Activated B cell treated with CpG ODN at 0.5 μM for 24 hours (primary cell): ENCODE measurements around the gene INPP5E. TPM values are rescaled to one million over a fixed set of nuclear protein-coding genes. Genes with fewer than 3 reads are reported as not detected.

Experiments
- ATAC-seq: fragments of 200-7000 bp; cut with Tn5 transposase; one replicate; pipeline ENCODE4 v1.10.0; 2021; ENCODE audit warnings: low read depth, mild to moderate bottlenecking, moderate library complexity
- CTCF ChIA-PET: fragments of 350-600 bp; sonication (Branson Sonifier 250); formaldehyde crosslinking; loops from one replicate; lab custom pipeline; 2021; ENCODE audit warnings: antibody characterized with exemption; lab: Charles Lee
- POLR2A ChIA-PET: fragments of 350-600 bp; sonication (Branson Sonifier 250); formaldehyde crosslinking; loops from one replicate; lab custom pipeline; 2021; ENCODE audit warnings: antibody characterized with exemption; lab: Charles Lee
- DNase-seq: peaks from one replicate; pipeline ENCODE4 v3.0.0; 2022
- H3K27ac Mint-ChIP-seq: one replicate; pipeline ENCODE4 v1.8.0; 2020; ENCODE audit warnings: mixed read lengths
- H3K27me3 Mint-ChIP-seq: one replicate; pipeline ENCODE4 v1.8.0; 2021; ENCODE audit warnings: mixed read lengths
- H3K36me3 Mint-ChIP-seq: one replicate; pipeline ENCODE4 v1.8.0; 2021; ENCODE audit warnings: low read depth, mixed read lengths
- H3K4me1 Mint-ChIP-seq: one replicate; pipeline ENCODE4 v1.8.0; 2021; ENCODE audit warnings: mixed read lengths
- H3K4me3 Mint-ChIP-seq: one replicate; pipeline ENCODE4 v1.8.0; 2020; ENCODE audit warnings: mild to moderate bottlenecking, mixed read lengths
- H3K9me3 Mint-ChIP-seq: one replicate; pipeline ENCODE4 v1.8.0; 2020; ENCODE audit warnings: mixed read lengths
- CTCF ChIP-seq: fragments of 200-600 bp; IDR thresholded peaks from one replicate; pipeline ENCODE4 v1.8.0; 2022; ENCODE audit warnings: antibody characterized with exemption, mild to moderate bottlenecking
- intact Hi-C: fragments of 100-400 bp; cut with micrococcal nuclease; formaldehyde crosslinking; loops from one replicate; pipeline ENCODE4 v1.15.1; 2024
- total RNA-seq: library from RNA; stranded (reverse); gene quantifications from 2 replicates; pipeline ENCODE4 v1.2.3, GENCODE V29; 2022

INPP5E gene
- total RNA-seq, 1 donor from 2014 or later = 26.6 TPM

- CTCF ChIA-PET = no interaction called here
- intact Hi-C loops = no loop called here
- TF ChIP-seq CTCF = no peak
Measured at GRCh38 chr9:136397643-136398042, 42.0 kb downstream of the INPP5E start.

GRCh38 chr9:136396219-136396515 is 43.5 kb downstream of the INPP5E start:
- no peak for ATAC-seq
- H3K27ac Mint-ChIP-seq = no peak overlapping the region
- H3K36me3 Mint-ChIP-seq = peaks cover 63% of the 10 kb centered on the region
- ChIA-PET CTCF (no interaction called here), POLR2A (no interaction called here)
- H3K4me3 Mint-ChIP-seq = no peak overlapping the region
- H3K27me3 Mint-ChIP-seq = no peaks in the 10 kb centered on the region
- H3K4me1 Mint-ChIP-seq = peaks cover 21% of the 10 kb centered on the region
- intact Hi-C loops = no loop called here
- no peaks in the 10 kb centered on the region for H3K9me3 Mint-ChIP-seq
- no peak for TF ChIP-seq CTCF
- DNase-seq = no peak

More at GRCh38 chr9:136397643-136398042, 42.0 kb downstream of the INPP5E start:
- Mint-ChIP-seq H3K9me3 (no peaks in the 10 kb centered on the region), H3K27me3 (no peaks in the 10 kb centered on the region), H3K36me3 (peaks cover 59% of the 10 kb centered on the region), H3K4me3 (no peak overlapping the region), H3K27ac (no peak overlapping the region), H3K4me1 (peaks cover 27% of the 10 kb centered on the region)
- ATAC-seq = no peak
- no peak for DNase-seq
- POLR2A ChIA-PET = interaction anchor here (0.5 kb wide), 1 partner anchor 17 kb away, joined by 3 read pairs; no protein-coding TSS in a partner anchor

GRCh38 chr9:136395345-136396218 is 44.1 kb downstream of the INPP5E start:
- H3K27ac Mint-ChIP-seq = no peak overlapping the region
- ATAC-seq = no peak
- no peak for DNase-seq
- TF ChIP-seq CTCF = no peak
- H3K36me3 Mint-ChIP-seq = peaks cover 64% of the 10 kb centered on the region
- ChIA-PET CTCF (no interaction called here), POLR2A (no interaction called here)
- intact Hi-C loops = no loop called here
- H3K9me3 Mint-ChIP-seq = no peaks in the 10 kb centered on the region
- peaks cover 16% of the 10 kb centered on the region for H3K4me1 Mint-ChIP-seq
- no peaks in the 10 kb centered on the region for H3K27me3 Mint-ChIP-seq
- H3K4me3 Mint-ChIP-seq = no peak overlapping the region

GRCh38 chr9:136395020-136395340 is 44.7 kb downstream of the INPP5E start:
- CTCF ChIA-PET = no interaction called here

More at GRCh38 chr9:136395020-136395340, 44.7 kb downstream of the INPP5E start:
- intact Hi-C loops = no loop called here
- no peak for TF ChIP-seq CTCF
- ATAC-seq = no peak
- H3K27ac Mint-ChIP-seq = no peak overlapping the region
- DNase-seq = no peak
- H3K4me3 Mint-ChIP-seq = no peak overlapping the region
- peaks cover 13% of the 10 kb centered on the region for H3K4me1 Mint-ChIP-seq
- no peaks in the 10 kb centered on the region for H3K27me3 Mint-ChIP-seq
- H3K9me3 Mint-ChIP-seq = no peaks in the 10 kb centered on the region
- H3K36me3 Mint-ChIP-seq = peaks cover 68% of the 10 kb centered on the region
- POLR2A ChIA-PET = no interaction called here
